ENCODE data around the gene CDH13.

Gene CDH13

GRCh38 chr16:83113317-83113716 lies 486.5 kb downstream of the CDH13 start:
- no peak for DNase-seq (ENCODE audit: low read depth in 2 of 2)

GRCh38 chr16:83113811-83114210 lies 487.0 kb downstream of the CDH13 start:
- no peak for DNase-seq (ENCODE audit: low read depth in 2 of 2)

DNA sequence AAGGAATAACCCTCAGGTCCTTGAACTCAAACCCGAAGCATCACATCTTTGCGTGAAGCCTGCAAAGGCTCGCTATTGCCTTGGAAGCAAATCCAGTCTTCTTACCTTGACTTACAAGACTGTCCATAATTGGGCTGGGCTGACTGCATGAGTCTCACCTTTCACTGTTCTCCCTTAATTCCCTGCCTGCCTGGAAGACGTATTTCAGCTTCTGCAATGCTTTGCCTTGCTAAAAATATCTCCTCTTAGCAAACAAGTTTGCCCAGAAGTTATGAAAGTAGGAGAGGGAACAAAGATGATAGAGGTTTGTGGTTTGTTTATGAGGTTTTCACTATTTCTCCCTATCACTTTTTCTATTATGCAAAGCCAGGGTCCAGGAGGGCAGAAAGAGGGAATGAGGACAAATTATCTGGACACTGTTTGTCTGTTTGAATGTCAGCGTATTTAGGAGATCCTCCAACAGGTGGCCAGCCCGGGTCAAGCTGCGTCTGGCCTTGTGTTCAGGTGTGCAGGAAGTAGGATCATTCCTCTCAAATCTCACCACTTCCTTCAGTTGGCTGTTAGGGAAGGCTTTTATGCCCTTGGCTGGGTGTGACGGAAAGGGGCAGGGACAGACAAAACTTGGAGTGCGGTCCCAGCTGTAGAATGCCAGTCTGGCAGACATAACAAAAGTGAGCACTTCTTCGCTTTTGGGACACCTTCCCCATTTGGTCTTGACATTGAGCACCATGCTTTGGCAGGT lies 488.9 kb downstream of the CDH13 start:
- no peak for DNase-seq (ENCODE audit: low read depth in 2 of 2)

GRCh38 chr16:83116274-83116892 lies 489.6 kb downstream of the CDH13 start:
- no peak for DNase-seq (ENCODE audit: low read depth in 2 of 2)

DNA sequence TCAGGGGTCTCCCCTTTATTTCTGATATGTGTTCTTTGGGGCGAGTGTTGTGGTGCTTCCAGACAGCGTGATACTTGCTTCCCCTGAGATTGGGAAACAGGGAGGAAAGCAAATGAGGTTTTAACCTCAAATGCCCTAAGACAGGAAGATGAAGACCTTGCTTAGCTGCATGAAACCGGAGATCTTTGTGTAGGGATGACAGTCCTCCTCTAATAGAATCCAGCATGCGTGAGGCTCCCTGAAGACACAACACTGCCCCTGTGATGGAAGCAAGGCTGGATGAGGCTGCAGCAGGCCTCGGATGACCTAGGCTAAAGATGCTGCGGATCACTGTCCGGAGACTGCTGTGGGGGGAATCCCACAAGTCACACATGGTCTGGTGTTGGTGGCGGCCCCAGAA lies 491.0 kb downstream of the CDH13 start:
- DNase-seq (ENCODE audit: low read depth in 2 of 2), result no peak

- no peak for DNase-seq (ENCODE audit: low read depth in 2 of 2)
These were observed 491.6 kb downstream of the CDH13 start for GRCh38 chr16:83118365-83118764.

- no peak for DNase-seq (ENCODE audit: low read depth in 2 of 2)
These were observed 499.3 kb downstream of the CDH13 start for GRCh38 chr16:83125999-83126568.

DNA sequence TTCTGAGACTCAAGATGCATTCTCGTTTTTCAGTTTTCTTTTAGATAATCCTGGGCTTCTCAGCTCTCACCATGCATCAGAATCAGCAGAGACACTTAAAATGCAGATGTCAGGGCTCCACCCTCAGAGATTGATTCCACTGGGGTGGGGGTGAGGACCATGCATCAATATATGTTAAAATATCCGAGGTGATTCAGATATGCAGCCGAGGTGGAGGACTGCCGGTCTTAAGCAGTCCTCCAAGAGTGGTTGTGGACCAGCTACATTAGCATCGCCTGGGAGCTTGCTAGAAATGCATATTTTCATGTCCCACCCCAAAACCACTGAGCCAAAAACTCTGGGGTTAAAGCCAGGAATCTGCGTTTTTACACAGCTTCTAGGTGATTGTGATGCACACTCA lies 501.3 kb downstream of the CDH13 start:
- no peak for DNase-seq (ENCODE audit: low read depth in 2 of 2)

DNA sequence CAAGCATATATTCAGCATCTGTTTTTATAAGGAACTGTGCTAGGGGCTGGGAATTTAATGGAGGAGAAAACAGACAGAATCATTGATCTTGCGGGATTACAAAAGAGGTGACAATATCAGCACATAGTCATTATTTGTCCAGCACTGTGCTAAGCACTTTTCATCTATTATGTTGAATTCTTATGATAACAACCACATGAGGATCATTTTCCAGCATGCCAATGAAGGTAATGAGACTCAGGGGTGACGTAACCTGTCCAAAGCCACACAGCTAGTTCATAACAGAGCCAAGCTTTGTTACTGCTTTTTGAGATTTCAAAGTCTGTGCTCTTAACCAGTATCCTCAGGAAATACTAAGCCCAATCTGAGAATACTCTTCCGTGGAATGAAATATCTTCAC lies 503.3 kb downstream of the CDH13 start:
- no peak for DNase-seq (ENCODE audit: low read depth in 2 of 2)

DNA sequence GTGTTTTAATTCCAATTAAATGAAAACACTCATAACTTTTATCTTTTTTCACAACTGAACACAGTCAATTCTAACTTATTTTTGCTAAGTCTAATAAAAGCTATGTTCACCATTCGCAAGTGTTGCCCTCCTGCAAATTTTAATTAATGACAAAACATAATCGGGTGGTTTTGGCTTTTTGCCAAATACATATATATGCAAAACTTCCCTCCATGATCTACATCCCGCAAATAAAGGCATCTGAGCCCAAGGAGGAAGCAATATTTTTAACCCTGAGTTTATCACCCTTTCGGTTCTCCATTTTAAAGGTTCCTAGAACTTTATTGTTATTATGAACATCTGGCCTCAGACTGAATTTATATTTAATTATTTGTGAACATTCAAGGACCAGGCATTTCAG lies 507.9 kb downstream of the CDH13 start:
- DNase-seq (ENCODE audit: low read depth in 2 of 2), result no peak

DNA sequence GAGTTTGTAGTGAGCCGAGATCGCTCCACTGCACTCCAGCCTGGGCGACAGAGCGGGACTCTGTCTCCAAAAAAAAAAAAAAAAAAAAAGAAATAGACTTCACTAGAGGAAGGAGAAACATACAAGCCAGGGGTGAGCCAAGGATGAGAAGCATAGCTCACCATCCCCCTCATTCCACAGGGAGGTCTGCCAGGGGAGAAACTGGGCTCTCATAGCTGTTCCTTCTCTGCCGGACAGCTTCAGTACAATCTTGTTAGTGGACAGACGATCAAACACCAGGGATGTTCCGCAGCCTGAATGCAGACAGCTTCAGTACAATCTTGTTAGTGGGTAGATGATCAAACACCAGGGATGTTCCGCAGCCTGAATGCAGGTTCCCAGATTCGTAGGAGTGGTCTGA lies 509.6 kb downstream of the CDH13 start:
- DNase-seq (ENCODE audit: low read depth in 2 of 2), result no peak

DNA sequence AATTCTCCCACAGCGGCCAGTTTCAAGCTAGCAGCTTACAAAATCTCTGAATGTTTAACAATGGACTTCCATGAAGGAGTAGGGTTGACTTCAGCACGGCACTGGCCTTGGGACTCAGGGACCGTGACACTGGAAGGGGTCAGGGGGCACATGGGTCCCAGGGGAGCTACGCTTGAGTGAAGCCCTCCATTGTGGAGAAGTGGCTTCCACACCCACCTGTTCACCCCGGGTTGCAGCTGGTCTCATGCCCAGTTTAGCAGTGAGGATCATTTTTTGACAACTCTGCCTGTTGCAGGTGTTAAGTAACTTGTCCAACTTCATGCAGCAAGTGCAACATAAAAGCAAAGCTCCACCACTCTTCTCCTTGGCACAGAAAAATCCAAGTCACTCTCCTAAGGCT lies 510.2 kb downstream of the CDH13 start:
- DNase-seq (ENCODE audit: low read depth in 2 of 2), result no peak

GRCh38 chr16:83137326-83137781 lies 510.6 kb downstream of the CDH13 start:
- DNase-seq (ENCODE audit: low read depth in 2 of 2), result no peak

DNA sequence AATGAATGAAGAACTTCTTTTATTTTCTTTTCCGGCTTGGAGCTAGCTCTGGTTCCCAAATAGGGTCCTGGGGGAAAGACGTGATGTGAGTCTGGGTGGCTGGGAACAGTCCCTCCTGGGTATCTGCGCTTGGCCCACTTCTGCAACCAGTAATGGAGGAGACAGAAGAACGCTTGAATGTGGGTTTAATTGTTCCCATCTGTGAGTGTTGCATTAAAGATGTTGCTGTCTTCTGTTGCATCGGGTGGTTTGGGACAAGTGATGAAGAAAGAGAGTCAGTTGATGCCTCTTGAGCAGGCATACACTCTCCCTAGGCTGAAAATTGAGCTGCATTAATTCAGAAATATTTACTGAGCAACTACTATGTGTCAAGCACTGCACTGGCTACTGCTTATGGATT lies 511.1 kb downstream of the CDH13 start:
- DNase-seq (ENCODE audit: low read depth in 2 of 2), result no peak

GRCh38 chr16:83138512-83138911 lies 511.7 kb downstream of the CDH13 start:
- no peak for DNase-seq (ENCODE audit: low read depth in 2 of 2)

GRCh38 chr16:83138976-83139690 lies 512.4 kb downstream of the CDH13 start:
- no peak for DNase-seq (ENCODE audit: low read depth in 2 of 2)

DNA sequence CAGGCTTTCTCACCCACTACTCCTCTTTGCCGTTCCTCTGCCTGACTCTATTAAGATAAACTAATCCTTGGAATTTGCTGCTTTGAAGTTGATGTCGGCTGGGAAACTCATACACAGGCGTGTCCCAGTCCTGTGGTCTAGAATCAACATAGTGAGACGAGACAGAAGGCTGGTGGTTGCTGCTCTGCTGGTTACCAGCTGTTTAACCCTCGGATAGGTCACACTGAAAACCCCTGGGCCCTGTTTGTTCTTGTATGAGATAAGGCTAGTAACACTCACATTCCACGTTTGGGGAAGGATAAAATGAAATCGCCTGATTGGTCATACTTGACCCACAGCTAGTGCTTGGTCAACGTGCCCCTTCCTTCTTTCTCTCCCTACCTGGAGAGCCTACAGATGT lies 517.0 kb downstream of the CDH13 start:
- no peak for DNase-seq (ENCODE audit: low read depth in 2 of 2)

DNA sequence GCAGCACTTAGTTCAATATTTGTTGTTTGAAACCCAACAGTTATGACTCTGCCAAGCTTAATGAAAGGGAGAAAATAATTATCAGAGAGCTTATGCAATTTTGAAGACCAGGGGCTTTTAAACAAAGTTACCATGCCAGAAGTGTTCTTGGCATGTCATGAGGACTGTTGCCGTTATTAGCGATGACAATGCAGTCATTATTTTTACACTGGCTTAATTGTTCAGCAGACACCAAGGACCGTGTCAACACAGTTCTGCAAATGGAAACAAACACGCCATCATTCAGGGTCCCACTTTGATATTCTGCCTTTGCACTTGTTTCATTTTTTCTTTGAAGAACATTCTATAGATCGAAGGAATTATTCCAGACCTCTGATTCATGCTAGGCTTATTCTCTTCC lies 518.5 kb downstream of the CDH13 start:
- DNase-seq (ENCODE audit: low read depth in 2 of 2), result no peak

DNA sequence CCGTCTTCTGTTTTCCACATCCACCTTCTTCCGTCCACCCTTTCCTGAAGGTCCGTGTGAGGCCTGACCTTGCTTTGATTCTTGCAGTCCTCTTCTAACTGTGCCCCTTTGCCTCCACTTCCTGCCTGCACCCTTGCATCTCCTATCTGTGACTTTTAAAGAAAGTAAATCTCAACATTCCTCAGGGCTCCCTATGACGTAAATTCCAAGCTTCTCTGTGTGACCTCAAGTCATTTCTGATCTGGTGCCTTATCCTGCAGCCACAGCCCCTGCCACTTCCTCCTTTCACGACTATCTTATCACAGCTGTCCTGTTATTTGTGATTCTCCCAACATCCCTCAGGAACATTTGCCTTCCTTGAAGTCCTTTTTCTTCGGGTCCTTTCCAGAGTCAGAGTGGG lies 520.5 kb downstream of the CDH13 start:
- no peak for DNase-seq (ENCODE audit: low read depth in 2 of 2)

- no peak for DNase-seq (ENCODE audit: low read depth in 2 of 2)
These were observed 531.7 kb downstream of the CDH13 start for GRCh38 chr16:83158320-83158957.

DNA sequence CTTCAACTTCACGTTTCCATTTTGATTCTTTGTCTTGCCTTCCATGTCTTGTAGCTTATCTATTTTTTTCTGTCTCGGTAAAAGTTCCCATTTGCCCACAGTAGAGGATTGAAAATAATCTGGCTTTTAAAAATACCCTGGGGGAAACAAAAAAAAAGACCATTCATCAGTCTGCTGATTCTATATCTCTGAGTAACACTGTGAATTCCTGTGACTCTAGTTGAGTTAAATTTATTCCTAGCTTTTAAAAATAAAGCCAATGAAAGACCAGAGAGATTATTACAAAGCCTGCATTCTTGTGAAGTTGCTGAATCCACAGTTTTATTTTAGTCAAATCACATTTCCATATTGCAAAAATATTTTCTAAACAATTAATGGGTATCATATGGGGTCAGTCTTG lies 532.3 kb downstream of the CDH13 start:
- DNase-seq (ENCODE audit: low read depth in 2 of 2), result no peak
